Smooth muscle cell (in vitro differentiated cells): ENCODE measurements around the gene RPL11. TPM values are rescaled to one million over a fixed set of nuclear protein-coding genes. Genes with fewer than 3 reads are reported as not detected.

Source experiments
- DNase-seq: peaks from one replicate; lab custom pipeline; 2025; ENCODE audit not compliant: unreplicated experiment; lab: John Stamatoyannopoulos, UW
- H2AFZ ChIP-seq: fragments of 200-600 bp; sonication (generic); 2 replicates; pipeline ENCODE4 v1.6.0; 2016; ENCODE audit warnings: antibody characterized with exemption, low read depth, mild to moderate bottlenecking
- H3F3A ChIP-seq: fragments of 200-600 bp; sonication (generic); 2 replicates; pipeline ENCODE4 v1.6.0; 2017; ENCODE audit warnings: antibody characterized with exemption, low read depth
- H3K27ac ChIP-seq: fragments of 200-600 bp; sonication (generic); 2 replicates; pipeline ENCODE4 v1.5.1; 2016; ENCODE audit warnings: low read depth, mild to moderate bottlenecking
- H3K27me3 ChIP-seq: fragments of 200-600 bp; sonication (generic); 2 replicates; pipeline ENCODE4 v1.6.1; 2016; ENCODE audit warnings: low read depth, mild to moderate bottlenecking
- H3K36me3 ChIP-seq: fragments of 200-600 bp; sonication (generic); 2 replicates; pipeline ENCODE4 v1.5.1; 2016; ENCODE audit warnings: low read depth
- H3K4me1 ChIP-seq: fragments of 200-600 bp; sonication (generic); 2 replicates; pipeline ENCODE4 v1.5.1; 2016; ENCODE audit warnings: low read depth
- H3K4me2 ChIP-seq: fragments of 200-600 bp; sonication (generic); 2 replicates; pipeline ENCODE4 v1.6.0; 2016; ENCODE audit warnings: mild to moderate bottlenecking
- H3K4me3 ChIP-seq: fragments of 200-600 bp; sonication (generic); 2 replicates; pipeline ENCODE4 v1.5.1; 2016; ENCODE audit warnings: mild to moderate bottlenecking
- H3K79me2 ChIP-seq: fragments of 200-600 bp; sonication (generic); 2 replicates; pipeline ENCODE4 v1.6.0; 2016; ENCODE audit warnings: low read depth, mild to moderate bottlenecking
- H3K9ac ChIP-seq: fragments of 200-600 bp; sonication (generic); 2 replicates; pipeline ENCODE4 v1.6.0; 2016; ENCODE audit warnings: low read depth
- H3K9me3 ChIP-seq: fragments of 200-600 bp; sonication (generic); replicated peaks from 2 replicates; pipeline ENCODE4 v1.5.1; 2016; ENCODE audit warnings: low read depth
- H4K20me1 ChIP-seq: fragments of 200-600 bp; sonication (generic); 2 replicates; pipeline ENCODE4 v1.6.0; 2016; ENCODE audit warnings: low read depth
- CTCF ChIP-seq: fragments of 200-600 bp; sonication (generic); IDR thresholded peaks from 2 replicates; pipeline ENCODE4 v1.5.1; 2017; ENCODE audit warnings: borderline replicate concordance, mild to moderate bottlenecking, antibody characterized with exemption; ENCODE audit not compliant: insufficient read depth, poor library complexity, severe bottlenecking
- WGBS: methylation state at CpG from one replicate; pipeline ENCODE4 v1.1.7; 2016; ENCODE audit warnings: low lambda C conversion rate; 5-methylcytosine and 5-hydroxymethylcytosine counted together
- polyA plus RNA-seq: library from polyadenylated mRNA; unstranded; fragments of >200 nt; fragmentation: Nextera tagmentation; extraction: Ambion mirVana; gene quantifications from 2 replicates; pipeline ENCODE4 v1.2.1, GENCODE V29; 2016
- total RNA-seq: library from RNA; depleted of rRNA; stranded (reverse); fragments of >200 nt; gene quantifications from 2 replicates; pipeline ENCODE4 v1.2.3, GENCODE V29; 2014

The RPL11 gene
- total and polyA plus RNA-seq, 2 experiments from 2014 or later, result 528 to 899 TPM

GRCh38 chr1:23701996-23702395 is 10.4 kb downstream of the RPL11 start:
- no peak for DNase-seq
- Histone ChIP-seq H3K27ac (no peak overlapping the region), H3K36me3 (peaks cover 9% of the 10 kb centered on the region), H3K9me3 (no peaks in the 10 kb centered on the region), H2AFZ (no peak overlapping the region), H4K20me1 (peaks cover 96% of the 10 kb centered on the region), H3K4me2 (no peak overlapping the region), H3K27me3 (no peaks in the 10 kb centered on the region), H3K9ac (no peak overlapping the region), H3K4me1 (no peaks in the 10 kb centered on the region), H3K4me3 (no peak overlapping the region), H3F3A (peaks cover 5% of the 10 kb centered on the region), H3K79me2 (peaks cover 74% of the 10 kb centered on the region)
- 94% methylated on average over 5 of the region's 5 CpGs for WGBS
- no peak for TF ChIP-seq CTCF

GRCh38 chr1:23704834-23705495 is 13.4 kb downstream of the RPL11 start:
- Histone ChIP-seq H3K36me3 (peaks cover 4% of the 10 kb centered on the region), H3K27me3 (no peaks in the 10 kb centered on the region), H3K27ac (no peak overlapping the region), H4K20me1 (peaks cover 92% of the 10 kb centered on the region), H3F3A (no peaks in the 10 kb centered on the region), H3K79me2 (peaks cover 63% of the 10 kb centered on the region), H3K9ac (no peak overlapping the region), H3K4me2 (no peak overlapping the region), H3K4me1 (no peaks in the 10 kb centered on the region), H3K9me3 (no peaks in the 10 kb centered on the region), H2AFZ (no peak overlapping the region), H3K4me3 (no peak overlapping the region)
- DNase-seq, result no peak
- WGBS, result 94% methylated on average over 6 of the region's 6 CpGs
- TF ChIP-seq CTCF, result no peak

- WGBS, result 97% methylated on average over 4 of the region's 4 CpGs
- no peak overlapping the region for H2AFZ ChIP-seq
- H3K4me2 ChIP-seq, result no peak overlapping the region
- no peaks in the 10 kb centered on the region for H3K9me3 ChIP-seq
- H3K36me3 ChIP-seq, result no peaks in the 10 kb centered on the region
- no peaks in the 10 kb centered on the region for H3K27me3 ChIP-seq
- H3K4me1 ChIP-seq, result no peaks in the 10 kb centered on the region
- H3K4me3 ChIP-seq, result no peak overlapping the region
- peaks cover 92% of the 10 kb centered on the region for H4K20me1 ChIP-seq
- no peak for TF ChIP-seq CTCF
- no peaks in the 10 kb centered on the region for H3F3A ChIP-seq
- no peak overlapping the region for H3K9ac ChIP-seq
- peaks cover 49% of the 10 kb centered on the region for H3K79me2 ChIP-seq
- no peak for DNase-seq
- no peak overlapping the region for H3K27ac ChIP-seq
These were observed 17.6 kb downstream of the RPL11 start for GRCh38 chr1:23709229-23709628.

GRCh38 chr1:23718482-23718881 is 26.9 kb downstream of the RPL11 start:
- TF ChIP-seq CTCF, result peak; percentile 37
- Histone ChIP-seq H3K27ac (no peak overlapping the region), H3K4me2 (no peak overlapping the region), H3K36me3 (no peaks in the 10 kb centered on the region), H3K4me3 (no peak overlapping the region), H2AFZ (no peak overlapping the region), H3K4me1 (peaks cover 5% of the 10 kb centered on the region), H3F3A (no peaks in the 10 kb centered on the region), H3K9ac (no peak overlapping the region), H4K20me1 (peaks cover 98% of the 10 kb centered on the region), H3K9me3 (no peaks in the 10 kb centered on the region), H3K79me2 (peaks cover 57% of the 10 kb centered on the region), H3K27me3 (no peaks in the 10 kb centered on the region)
- no peak for DNase-seq
- 34% methylated on average over 3 of the region's 3 CpGs for WGBS
